HuH-7 (cell line): ENCODE measurements around the gene MGAT4B.
A peak's percentile ranks its signal among the peaks of the same experiment; 100 is the strongest.

ENCODE experiments used
- DNase-seq: peaks from one replicate; pipeline ENCODE4 v3.0.0; 2011; ENCODE audit warnings: low spot score

The MGAT4B gene

DNA sequence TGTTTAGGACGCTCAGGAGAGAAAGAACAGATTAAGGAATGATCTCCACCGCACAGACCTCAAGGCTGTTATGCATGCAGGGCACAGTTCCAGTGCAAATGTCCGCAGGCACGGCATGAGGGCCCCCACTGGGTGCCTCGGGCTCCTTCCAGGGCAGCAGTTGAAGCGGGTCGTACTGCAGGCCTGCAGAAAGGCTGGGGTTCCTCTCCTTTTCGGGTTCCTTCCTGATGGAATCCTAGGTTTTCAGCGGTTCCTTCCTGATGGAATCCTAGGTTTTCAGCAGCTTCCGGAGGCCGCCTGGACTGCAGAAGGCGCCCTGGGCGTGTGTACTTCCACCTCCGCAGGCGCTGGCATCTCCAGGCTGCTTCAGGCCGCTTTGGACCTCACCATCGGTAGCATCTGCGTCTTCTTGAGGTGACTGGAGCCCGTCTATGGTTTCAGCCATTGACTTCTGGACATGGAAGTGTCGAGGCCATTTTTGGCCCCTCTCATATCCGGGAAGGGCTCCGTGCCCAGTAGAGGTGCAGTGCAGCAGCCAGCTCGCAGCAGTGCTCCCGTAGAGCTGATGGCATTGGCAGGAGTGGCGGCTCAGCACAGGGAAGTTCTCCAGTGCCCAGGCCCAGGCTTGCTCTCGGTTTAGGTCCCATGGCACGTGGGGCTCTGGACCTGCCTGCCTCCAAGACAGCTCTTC, 5.6 kb upstream of the MGAT4B start:
- DNase-seq: no peak

DNA sequence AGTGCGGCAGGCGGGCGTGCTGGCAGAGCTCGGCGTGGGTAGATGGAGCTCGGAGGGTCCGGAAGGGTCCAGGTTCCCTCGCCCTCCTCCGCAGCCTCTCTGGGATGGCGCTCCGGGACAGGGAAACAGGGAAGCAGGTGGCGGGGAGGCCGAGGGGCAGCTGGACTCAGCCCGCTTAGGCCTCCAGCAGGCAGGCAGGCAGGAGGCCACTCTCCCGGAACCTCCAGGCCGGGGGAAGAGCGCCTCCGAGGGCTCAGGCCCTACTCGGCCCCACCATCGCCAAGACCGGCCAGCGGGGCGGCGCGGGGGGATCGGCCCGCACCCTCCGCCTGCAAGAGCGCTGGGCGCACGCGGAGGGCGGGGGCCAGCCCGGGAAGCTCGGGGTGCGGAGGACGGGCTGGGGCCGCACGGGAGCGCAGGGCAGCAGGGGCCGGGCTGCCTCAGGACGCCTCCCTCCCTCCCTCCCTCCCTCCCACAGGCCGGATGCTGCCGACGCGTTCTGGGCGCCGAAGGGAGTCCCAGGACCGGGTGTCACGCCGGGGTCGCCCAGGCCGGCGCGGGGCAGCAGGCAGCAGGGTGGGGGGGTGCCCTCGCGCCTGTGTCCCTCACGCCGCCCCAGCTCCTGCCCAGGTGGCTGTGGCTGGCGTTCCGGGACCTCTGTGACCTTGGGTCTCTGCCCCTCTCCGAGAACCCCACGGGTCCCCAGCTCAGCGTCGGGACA, 977 bp downstream of the MGAT4B start:
- no peak for DNase-seq

DNA sequence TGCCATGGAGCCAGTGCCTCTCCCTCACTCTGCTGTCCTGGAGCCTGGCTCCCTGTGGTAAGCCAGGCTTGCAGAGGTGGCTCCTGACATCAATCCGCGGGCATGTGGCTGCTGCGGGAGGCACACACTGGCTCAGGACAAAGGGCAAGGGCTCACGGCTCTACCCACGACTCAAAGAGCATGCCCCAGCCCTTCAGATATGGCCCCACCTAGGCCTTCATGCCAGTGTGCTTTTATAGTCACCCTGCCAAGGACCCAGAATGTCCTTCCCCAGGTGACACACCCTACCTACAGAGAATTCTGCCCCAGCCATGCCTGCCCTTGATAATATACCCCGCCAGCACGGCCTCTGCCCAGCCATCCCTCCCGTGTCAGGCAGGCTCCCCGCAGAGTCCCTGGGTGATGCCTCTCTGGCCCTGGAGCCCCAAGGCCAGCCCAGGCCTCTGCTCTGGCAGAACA, 1.6 kb downstream of the MGAT4B start:
- no peak for DNase-seq

DNA sequence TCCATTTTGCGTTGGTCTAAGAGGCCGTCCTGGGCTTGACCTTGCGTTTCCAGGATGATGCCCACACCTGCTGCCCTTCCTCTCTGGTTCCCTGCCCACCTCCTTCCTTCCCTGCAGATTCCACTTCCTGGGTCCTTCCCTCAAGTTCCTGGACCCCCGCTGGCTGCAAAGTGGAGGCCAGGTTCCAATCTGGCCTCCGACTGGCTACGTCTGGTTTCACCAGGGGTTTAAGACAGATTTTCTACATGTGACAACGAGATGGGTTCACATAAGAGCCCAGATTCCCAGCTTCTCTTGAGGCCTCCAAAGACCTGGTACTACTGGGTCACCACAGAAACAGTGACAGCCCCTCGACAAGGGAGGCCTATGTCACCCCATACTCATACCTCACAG, 2.1 kb downstream of the MGAT4B start:
- DNase-seq: no peak

DNA sequence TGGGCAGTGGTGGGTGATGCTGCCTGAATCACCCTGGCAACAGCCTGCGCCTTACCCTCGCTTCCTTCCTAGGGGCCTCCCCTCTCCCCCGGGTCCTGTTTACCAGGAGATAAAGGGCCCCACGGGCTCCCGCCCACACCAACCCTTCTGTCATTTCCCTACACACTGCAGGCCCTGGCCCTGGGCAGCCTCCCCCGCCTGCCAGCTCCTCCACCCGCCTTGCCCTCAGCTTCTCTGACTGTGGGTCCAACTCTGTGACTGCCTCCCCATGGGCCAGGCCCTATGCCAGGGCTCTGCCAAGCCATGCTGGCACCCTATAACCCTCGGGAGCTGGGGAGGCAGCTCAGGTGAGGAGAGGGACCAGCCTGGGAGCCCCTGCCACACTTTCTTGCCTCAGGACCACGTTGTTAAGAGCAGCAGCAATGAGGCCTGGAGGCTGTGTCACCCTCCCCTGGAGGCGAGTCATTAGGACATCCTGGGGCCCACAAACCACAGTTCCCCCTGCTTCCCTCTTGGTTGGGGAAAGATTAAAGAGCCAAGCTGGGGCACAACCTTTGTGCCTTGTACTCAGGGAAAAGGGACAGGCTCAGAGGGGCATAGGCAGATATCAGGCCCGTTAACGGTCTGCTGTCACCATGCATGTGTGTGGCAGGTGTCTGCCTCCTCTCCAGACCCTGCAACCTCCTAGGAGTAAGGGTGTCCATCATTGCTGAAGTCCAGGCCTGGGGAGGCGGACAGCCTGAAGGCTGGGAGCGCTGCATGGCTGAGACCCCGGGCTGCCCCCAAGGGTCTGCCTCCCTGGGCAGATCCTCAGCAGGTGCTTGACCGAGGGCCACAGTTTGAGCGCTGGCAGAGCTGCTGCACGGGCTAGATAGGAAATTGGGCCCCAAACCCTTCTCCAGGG, 2.8 kb downstream of the MGAT4B start:
- DNase-seq: no peak

DNA sequence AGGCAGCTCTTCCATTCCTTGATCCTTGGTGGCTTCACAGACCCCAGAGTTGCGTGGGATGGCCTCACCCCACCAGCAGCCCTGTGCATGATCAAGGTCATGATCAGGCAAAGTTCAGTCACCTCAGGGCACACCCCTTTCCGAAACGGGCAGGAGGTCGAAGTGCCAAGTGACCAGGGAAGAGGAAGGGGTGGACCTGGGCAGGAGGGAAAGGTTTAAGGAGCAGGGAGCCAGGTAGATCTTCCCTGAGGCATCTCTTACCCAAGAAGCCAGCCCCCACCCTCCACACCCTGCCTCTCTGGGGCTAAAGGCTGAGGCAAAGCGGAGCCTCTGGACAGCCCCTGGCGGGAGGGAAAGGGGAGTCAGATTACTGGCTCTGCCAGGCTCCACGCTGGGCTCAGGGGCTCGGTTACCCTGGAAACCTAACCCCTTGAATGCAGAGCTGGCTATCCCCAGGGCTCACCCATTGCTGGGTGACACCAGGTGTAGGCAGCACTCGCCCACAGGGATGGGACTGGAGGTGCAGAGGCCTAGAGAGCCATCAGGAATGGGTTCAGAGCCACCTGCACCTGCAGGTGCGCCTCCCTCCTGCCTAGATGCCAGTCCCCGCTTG, 3.6 kb downstream of the MGAT4B start:
- DNase-seq: no peak

DNA sequence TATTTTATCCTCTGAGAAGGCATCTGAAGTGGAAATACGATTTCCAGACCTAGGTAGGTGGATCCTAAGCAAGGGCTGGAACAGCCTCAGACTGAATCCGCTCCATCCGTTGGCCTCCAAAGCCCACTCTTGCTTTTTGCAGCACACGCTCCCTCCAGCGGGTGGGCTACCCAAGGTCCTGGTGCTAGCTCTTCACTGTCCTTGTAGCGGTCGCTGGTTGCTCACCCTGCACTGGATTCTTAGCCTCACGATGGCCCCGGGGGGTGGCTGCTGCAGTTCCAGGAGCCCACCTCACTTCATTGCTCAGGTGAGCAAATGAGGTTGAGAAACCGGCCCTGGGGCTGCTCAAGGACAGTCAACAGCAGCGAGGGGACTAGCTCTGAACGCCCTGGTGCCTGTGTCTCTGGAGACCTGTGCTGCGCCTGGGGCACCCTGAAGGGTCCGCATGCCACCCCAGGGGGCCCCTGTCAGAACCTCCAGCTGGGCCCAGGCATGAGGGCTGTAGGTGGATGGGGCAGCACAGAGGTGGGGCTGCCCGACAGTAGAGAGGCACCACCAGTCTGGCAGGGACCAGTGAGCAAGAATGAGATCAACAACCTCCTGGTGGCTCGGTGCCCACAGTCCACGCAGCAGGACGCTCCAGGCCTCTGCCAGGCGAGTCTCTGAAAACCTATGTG, 4.3 kb downstream of the MGAT4B start:
- no peak for DNase-seq

DNA sequence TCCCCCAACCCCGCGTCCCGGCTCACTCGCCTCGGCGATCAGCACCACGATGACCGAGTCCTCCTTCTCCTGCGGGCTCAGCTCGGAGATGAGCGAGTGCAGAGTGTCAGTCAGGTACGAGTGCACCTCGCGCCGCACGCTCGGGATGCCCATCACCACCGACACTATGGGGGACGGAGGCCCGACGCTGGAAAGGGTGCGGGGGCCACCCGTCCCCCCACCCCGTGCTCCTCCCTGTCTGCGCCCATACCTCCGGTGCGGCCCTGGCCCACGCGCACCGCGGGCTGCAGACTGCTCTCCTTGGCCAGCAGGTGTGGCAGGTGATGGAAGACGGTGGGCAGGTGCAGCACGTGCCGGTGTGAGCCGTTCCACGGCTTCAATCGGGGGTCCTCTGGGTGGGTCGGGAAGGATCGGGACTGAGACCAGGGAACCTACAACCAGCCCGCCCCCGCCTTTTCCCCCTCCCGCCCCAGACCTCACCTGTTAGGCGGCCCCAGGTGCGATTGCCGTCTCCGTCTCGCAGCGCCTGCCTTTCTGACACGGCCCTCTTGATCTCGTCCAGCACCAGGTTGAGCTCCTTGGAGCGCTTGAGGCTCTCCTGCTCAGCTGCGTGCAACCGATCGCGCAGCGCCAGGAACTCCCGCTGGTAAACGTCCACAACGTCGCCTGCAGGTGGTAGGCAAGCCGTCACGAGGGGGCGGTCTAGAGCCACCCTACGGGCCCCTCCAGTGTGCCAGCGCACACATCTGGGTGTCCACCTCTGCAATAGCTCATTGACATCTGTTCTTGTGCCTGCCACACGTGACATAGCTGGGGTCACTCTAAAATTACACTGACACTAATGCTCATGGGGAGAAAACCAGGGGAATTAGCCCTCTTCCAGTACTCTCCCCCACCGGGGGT, 5.1 kb downstream of the MGAT4B start:
- DNase-seq: peak; percentile 94

DNA sequence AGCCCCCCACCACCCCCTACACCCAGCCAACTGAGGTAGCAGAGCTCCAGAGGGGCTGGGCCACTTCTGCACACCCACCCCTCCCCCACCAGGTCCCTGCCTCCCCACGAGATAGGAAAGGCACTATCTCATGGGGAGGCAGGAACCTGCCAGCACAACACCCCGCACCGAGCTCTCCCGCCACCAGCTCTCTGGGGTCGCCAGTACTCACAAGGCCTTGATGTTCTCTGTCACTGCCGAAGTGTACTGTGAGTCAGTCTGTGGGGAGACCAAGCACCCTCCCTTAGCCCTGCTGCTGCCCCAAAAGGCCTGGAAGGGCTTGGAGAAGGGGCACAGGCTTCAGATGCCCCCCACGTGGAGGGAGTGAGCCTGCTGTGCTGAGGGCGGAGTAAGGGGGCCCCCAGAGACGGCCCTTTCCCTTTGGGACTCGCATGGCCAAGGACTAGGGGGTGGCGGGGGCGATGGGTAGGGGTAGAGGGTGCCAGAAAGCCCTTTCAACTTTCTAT, 5.9 kb downstream of the MGAT4B start:
- DNase-seq: no peak

DNA sequence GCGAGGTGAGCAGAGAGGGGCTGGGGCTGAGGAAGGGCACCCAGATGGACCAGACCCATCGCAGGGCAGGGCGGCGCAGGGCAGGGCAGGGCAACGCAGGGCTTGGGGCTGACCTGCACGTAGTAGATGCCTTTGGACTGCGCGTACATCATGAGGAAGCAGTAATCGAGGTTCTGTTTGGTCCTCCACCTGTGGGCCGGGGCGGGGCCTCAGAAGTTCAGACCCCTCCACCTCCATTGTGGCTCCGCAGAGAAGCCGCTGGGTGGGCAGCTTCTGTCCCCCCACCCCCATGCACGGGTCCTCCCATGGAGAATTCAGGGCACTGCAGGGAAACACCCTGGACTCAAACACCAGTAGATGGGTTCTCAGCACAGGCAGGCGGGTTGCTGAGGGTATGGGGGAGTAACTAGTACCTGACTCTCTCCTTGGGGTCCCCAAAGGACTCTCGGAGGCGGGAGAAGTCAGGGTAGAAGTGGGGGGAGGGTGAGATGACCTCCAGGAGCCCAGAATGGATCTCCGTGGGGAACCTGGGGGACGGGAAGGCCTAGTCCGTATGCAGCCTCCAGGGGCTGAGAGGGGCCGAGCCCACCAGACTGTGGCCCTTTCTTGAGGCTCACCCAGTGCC, 6.5 kb downstream of the MGAT4B start:
- DNase-seq: no peak

DNA sequence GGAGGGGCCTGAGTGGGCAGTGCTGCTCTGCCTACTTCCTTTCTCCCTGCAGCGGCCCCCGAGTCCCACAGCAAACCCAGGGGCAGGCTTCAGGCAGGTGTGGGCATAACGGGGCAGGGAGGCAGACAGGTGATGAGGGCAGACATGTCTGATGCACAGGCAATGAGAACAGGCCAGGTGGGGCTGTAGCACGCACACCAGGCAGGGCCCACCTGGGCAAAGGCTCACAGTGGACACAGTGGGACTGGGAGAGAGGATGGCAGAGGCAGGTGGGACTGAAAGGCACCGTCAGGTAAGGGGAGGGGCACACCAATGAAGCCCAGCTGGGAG, 7.1 kb downstream of the MGAT4B start:
- no peak for DNase-seq

DNA sequence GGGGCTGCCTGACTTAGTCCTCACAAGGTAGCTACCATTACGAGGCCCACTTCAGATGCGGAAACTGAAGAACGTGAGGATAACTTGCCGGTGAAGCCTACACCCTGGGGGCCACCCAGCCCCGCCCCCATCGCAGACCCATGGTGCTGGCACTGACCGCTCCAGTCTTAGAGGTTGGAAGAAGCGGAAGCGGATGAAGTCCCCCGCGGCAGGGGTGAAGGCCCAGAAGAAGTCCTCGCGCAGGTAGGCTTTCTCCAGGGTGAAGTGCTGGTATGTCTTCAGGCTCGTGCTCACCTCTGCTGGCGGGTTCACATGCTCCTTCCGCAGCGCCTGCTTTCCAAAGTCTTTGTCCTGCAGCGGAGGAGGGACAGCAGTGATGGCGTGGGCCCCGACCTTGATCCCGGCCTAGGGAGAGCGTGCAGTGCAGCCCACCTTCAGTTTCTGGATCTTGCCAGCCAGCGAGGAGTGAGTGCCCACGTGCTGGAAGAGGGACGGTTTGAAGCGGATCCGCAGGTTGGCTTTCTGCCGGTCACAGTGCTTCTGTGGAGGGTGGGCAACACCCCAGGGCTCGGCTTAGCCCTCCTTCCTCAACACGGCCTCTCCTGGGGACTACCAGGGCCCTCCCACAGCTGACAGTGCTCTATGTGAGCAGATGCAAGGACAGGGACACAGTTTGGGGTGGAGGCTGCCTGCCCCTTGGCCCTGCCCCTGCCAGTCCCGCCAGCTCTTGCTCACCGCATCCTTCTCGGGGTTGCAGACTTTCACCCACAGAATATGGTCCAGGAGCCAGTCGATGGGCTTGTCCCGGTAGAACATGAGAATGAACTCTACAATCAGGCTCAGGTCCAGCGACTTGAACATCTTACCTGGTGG, 7.7 kb downstream of the MGAT4B start:
- DNase-seq: no peak

DNA sequence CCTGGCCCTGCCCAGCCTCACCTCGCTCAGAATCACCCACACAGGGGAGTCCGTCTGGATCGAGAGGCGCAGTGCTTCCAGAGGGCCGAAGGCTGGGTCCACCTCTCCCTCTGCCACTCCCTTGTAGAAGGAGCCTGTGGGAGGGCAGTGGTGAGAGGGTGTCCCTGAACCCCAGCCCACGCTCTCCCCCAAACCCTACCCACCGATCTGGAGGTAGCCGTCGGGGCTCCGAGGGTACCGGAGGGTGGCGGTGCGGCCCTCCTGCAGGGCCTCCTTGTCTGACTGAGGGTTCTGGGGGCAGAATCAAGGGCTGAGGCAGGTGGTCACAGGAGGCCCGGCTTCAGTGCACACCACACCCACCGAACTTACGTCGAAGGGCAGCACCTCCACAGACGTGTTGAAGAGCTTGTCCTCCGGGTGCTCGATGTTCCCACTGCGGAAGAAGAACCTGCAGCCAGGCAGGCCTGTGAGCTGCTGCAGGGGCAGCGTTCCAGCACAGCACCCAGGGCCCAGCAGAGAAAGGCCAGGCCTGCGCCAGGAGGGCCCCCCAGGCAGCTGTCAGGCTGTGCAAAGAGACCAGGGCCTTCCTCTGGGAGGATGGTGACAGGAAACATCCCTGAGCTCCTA, 8.4 kb downstream of the MGAT4B start:
- DNase-seq: no peak

DNA sequence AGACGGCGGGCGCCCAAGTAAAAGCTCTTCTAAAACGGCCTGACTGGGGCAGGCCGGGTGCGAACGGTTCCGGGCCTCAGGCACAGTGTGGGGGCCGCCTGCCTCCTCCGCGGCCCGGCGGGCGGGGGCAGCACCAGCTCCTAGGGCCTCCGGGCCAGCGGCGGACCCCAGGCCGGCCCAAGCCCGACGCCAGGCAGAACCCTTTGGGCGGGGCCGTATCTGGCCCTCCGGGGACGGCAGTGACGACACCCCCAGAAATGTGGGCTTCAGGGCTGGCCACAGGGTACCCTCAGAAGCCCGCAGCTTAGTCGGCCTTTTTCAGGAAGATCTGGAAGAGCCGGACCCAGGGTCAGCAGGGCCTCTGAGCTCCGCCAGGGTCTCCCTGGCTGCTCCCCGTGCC, 8.9 kb downstream of the MGAT4B start:
- DNase-seq: no peak

DNA sequence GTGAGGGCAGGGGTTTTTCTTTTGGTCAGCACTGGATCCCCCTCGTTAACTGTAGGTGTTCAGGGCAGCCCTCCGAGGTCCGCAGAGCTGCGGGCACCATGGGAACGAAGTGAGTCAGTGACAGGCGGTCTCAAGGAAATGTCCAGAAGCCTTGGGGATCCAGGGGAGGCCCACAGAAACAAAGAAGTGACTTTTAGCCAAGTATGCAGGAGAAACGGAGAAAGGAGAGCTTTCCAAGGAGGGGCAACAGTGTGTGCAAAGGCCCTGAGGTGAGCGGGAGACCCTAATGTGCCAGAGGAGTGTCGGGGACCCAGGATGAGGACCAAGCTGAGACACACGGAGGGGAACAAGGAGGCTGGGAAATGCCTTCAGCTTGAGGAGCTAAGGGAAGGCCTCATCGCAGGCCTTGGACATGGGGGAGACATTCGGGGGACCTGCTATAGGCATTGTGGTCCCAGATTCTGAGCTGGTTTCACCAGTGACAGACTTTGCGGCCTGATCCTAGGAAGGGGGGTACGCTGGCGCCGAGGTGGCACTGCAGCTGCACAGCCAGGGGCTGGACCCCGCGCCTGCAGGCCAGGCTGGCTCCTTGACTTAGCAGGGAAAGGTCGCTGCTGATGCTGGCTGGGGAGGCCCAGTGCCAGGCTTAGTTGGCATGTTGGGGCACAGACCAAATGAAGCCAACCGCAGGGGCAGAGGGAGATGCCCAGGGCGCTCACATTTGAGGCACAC, 9.6 kb downstream of the MGAT4B start:
- DNase-seq: no peak

DNA sequence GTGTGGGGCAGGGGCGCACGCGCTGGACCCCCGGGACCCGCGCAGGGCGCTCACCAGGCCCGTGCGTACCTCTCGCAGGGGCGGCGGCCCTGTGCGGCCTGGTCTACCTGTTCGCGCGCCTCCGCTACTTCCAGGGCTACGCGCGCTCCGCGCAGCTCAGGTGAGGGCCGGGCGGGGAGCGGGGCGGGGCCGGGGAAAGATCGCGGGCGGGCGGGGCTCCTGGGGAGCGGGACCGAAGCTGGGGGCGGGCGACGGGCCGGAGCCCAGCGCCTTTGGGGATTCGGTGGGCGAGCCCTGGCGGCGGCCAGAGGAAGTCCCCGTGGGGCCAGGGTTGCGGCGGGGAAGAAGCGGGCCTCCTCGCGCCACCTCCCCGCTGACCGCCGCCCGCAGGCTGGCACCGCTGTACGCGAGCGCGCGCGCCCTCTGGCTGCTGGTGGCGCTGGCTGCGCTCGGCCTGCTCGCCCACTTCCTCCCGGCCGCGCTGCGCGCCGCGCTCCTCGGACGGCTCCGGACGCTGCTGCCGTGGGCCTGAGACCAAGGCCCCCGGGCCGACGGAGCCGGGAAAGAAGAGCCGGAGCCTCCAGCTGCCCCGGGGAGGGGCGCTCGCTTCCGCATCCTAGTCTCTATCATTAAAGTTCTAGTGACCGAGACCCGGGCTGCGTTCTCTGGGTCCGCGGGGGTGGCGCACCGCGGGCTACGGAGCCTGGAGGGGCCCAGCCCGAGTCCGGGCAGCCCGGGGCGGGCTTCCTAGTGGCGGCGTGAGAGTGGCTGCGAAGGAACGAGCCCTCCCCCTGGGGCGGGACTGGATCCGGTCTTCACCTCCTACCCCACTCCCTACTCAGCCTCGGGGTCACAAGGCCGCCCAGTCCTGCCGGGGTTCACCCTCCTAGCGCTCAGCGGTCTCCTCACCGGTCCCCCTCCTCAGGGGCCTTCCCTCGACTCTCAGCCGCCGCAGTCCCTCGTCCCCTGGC, 10.5 kb downstream of the MGAT4B start:
- DNase-seq: peak; percentile 83
